AG09319 (cell line): Measurements from ENCODE around the gene POFUT2.

Source experiments
- DNase-seq: peaks from one replicate; pipeline ENCODE4 v3.0.0-alpha.2; 2010; ENCODE audit warnings: low read depth; ENCODE audit errors: extremely low read depth
- TF ChIP-seq, protein P1 (sequence below): IDR thresholded peaks from 2 replicates; pipeline ENCODE4 v1.5.1; 2011; ENCODE audit warnings: low read depth, mild to moderate bottlenecking, inconsistent platforms, low read length, moderate library complexity

The POFUT2 gene

GRCh38 chr21:45250272-45250671, 37.4 kb downstream of the POFUT2 start:
- TF ChIP-seq, protein P1, sequence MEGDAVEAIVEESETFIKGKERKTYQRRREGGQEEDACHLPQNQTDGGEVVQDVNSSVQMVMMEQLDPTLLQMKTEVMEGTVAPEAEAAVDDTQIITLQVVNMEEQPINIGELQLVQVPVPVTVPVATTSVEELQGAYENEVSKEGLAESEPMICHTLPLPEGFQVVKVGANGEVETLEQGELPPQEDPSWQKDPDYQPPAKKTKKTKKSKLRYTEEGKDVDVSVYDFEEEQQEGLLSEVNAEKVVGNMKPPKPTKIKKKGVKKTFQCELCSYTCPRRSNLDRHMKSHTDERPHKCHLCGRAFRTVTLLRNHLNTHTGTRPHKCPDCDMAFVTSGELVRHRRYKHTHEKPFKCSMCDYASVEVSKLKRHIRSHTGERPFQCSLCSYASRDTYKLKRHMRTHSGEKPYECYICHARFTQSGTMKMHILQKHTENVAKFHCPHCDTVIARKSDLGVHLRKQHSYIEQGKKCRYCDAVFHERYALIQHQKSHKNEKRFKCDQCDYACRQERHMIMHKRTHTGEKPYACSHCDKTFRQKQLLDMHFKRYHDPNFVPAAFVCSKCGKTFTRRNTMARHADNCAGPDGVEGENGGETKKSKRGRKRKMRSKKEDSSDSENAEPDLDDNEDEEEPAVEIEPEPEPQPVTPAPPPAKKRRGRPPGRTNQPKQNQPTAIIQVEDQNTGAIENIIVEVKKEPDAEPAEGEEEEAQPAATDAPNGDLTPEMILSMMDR, result no peak
- DNase-seq, result no peak

DNA sequence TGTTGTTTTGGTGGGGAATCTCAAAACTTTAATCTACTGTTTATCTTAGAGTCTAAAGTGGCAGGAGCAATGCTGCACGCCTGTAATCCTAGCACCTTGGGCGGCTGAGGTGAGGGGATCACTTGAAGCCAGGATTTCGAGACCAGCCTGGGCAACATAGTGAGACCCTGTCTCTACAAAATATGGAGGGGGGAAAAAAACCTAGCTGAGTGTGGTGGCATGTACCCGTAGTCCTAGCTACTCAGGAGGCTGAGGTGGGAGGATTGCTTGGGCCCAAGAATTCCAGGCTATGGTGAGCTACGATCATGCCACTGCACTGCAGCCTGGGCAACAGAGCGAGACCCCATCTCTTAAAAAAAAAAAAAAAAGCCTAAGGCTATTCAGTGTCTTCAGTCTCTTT, 38.1 kb downstream of the POFUT2 start:
- TF ChIP-seq, protein P1, result no peak
- no peak for DNase-seq

DNA sequence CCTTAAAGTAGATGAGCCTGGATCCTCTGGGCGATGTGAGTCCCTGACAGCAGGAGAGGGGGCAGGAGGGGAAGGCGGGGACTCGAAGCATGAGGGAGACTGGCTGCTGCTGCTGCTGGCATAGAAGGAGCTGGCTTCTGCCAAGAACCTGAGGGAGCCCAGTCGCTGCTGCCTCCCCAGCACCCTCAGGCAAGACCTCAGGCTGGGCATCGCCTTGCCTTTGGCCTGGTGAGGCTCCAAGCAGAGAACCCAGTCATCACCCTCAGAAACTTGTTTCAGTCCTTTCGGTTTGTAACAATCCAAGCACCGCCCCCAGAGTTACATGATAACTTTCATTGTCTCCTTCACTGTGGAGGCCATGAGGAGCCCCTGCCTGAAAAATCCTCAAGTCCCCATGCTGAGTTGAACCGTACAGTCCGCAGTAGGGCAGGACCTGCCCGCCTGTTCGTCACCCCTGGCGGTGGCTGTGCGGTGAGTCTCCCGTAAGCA, 38.8 kb downstream of the POFUT2 start:
- DNase-seq, result no peak
- TF ChIP-seq, protein P1, result no peak

- TF ChIP-seq, protein P1, result no peak
- DNase-seq, result no peak
Measured at GRCh38 chr21:45248301-45248892, 39.3 kb downstream of the POFUT2 start.

DNA sequence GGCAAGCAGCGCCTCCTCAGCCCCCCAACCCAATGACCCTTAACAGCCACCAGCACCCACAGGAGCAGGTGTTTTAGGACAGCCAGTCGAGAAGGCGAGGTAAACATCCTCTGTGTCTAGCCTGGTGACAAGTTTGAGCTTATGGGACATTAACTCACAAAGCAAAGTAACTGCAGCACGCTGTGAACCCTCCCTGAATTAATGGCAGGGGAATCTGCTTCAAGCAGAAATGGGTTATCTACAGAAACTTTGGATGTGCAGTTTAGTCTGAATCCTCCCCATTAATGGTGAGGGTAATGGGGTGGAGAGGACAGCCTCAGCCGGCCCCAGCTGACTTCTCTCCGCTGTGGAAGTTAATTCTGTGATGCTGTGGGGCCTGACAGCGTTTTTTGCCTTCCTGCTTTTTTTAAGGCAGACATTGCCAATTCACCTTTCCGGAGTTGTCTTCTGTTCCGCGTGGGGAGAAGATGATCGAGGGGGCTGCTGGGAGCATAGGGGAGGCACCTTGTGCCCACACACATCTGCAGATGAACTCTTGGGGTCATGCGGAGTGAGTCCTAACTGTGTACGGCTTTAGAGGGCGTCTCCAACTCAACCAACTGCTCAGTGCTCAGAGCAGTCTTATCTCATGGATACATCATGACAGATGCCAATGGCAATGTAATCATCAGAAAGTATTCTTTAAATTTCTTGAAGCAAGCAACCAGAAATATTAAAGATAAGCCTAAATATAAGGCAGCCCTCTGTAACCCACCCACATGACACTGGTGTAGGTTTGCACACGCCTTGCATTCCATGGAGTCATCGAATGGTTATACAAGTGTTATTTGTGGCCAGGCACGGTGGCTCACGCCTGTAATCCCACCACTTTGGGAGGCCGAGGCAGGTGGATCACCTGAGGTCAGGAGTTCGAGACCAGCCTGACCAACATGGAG, 41.0 kb downstream of the POFUT2 start:
- DNase-seq, result no peak
- TF ChIP-seq, protein P1, result no peak

DNA sequence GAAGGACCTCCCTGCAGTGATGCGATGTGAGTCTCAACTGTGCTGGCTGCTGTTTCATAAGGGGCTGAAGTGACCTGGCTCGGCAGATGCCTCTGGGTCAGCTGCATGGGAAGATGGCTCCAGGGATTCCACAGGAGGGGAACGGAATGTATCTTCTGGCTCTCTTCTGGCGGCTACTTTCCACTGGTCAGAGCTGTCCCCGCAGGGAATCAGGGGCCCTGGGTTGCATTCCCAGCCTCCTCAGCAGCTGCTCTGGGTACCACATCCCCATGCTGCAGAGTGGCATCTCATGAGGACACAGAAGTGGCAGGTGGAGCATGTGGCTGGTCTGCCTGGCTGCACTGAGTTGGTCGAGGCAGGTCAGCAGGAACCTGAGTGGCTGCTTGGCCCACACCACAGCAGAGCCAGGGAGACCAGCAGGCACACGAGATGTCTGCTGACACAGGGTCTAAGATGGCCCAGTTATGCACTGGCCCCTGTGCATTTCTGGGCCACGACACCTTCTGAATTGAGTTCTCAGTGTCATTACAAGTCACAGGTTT, 42.8 kb downstream of the POFUT2 start:
- no peak for DNase-seq
- TF ChIP-seq, protein P1, result no peak

DNA sequence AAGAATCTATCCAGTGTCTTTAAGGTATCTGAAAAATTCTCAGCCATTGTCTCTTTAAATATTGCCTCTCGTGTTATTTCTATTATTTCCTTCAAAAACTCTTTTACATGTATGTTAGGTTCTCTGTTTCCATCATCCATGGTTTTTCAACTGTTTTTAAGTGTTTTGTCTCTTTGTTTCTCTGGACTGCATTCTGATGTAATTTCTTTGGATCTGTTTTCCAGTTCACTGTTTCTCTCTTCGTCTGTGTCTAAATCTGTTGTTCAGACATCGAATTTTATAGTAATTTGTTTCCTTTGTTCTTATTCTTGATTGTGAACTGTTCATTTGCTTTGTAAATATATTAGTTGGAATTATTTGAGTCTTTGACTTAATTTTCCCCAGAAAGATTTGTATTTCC, 44.1 kb downstream of the POFUT2 start:
- TF ChIP-seq, protein P1, result no peak

More for the DNA sequence above, 44.1 kb downstream of the POFUT2 start:
- DNase-seq, result no peak
